GM18861 (cell line): ENCODE results near the gene EPHB4.
"Not testable (repeated sequence)": the region's sequence is repeated elsewhere in the genome, so short reads cannot be mapped to it uniquely, and the experiment has no call there.

Source experiments
- ATAC-seq: cut with Tn5 transposase; IDR thresholded peaks from one replicate; pipeline ENCODE4 v1.9.1; 2021; ENCODE audit not compliant: unreplicated experiment

The EPHB4 gene

GRCh38 chr7:100822236-100823139 is 4.8 kb downstream of the EPHB4 start:
- no peak for ATAC-seq

GRCh38 chr7:100819586-100819985 is 7.7 kb downstream of the EPHB4 start:
- no peak for ATAC-seq

- no peak for ATAC-seq
These were observed 8.5 kb downstream of the EPHB4 start for GRCh38 chr7:100818825-100819224.

GRCh38 chr7:100818366-100818765 is 9.0 kb downstream of the EPHB4 start:
- ATAC-seq = no peak

- ATAC-seq = no peak
These were observed 10.2 kb downstream of the EPHB4 start for GRCh38 chr7:100817097-100817496.

GRCh38 chr7:100816515-100816914 is 10.8 kb downstream of the EPHB4 start:
- not testable (repeated sequence) for ATAC-seq

- no peak for ATAC-seq
These were observed 14.6 kb downstream of the EPHB4 start for GRCh38 chr7:100812729-100813128.

GRCh38 chr7:100811480-100811879 is 15.8 kb downstream of the EPHB4 start:
- no peak for ATAC-seq

- no peak for ATAC-seq
These were observed 18.9 kb downstream of the EPHB4 start for GRCh38 chr7:100808354-100808875.

- ATAC-seq = not testable (repeated sequence)
These were observed 20.4 kb downstream of the EPHB4 start for GRCh38 chr7:100806883-100807282.

GRCh38 chr7:100806276-100806675 is 21.0 kb downstream of the EPHB4 start:
- no peak for ATAC-seq

- no peak for ATAC-seq
These were observed 22.5 kb downstream of the EPHB4 start for GRCh38 chr7:100804681-100805431.

GRCh38 chr7:100803398-100804161 is 23.7 kb downstream of the EPHB4 start:
- ATAC-seq = peak; percentile 97

- ATAC-seq = no peak
These were observed 24.4 kb downstream of the EPHB4 start for GRCh38 chr7:100802951-100803350.

GRCh38 chr7:100801833-100802568 is 25.3 kb downstream of the EPHB4 start:
- ATAC-seq = no peak

- ATAC-seq = no peak
These were observed 28.1 kb downstream of the EPHB4 start for GRCh38 chr7:100799037-100799896.

- no peak for ATAC-seq
These were observed 32.6 kb downstream of the EPHB4 start for GRCh38 chr7:100794741-100795140.

- ATAC-seq = no peak
These were observed 33.3 kb downstream of the EPHB4 start for GRCh38 chr7:100793806-100794660.
